Body of pancreas (tissue), 4 donors: ENCODE results near the gene HSF2. TPM values are rescaled to one million over a fixed set of nuclear protein-coding genes. Genes with fewer than 3 reads are reported as not detected.

ENCODE experiments used
- ATAC-seq: fragments of 150-250 bp; one replicate; pipeline ENCODE4 v1.9.1; 2016
- DNase-seq, 4 donors: peaks; one replicate each; pipeline ENCODE4 v3.0.0-alpha.2; 2019
- H3K27ac ChIP-seq, 4 donors: fragments of 200-600 bp; sonication (generic); 1 replicate in 3 of 4; 2 replicates in 1 of 4; pipeline versions ENCODE4 v1.5.1 to v1.6.1; 2016 to 2019; ENCODE audit warnings: mild to moderate bottlenecking in 1 of 4, mixed read lengths in 1 of 4, moderate library complexity in 1 of 4
- H3K27me3 ChIP-seq, 2 donors: fragments of 200-600 bp; sonication (generic); one replicate each; pipeline ENCODE4 v1.6.0; 2016; ENCODE audit warnings: mild to moderate bottlenecking in 1 of 2
- H3K36me3 ChIP-seq, 2 donors: fragments of 200-600 bp; sonication (generic); replicated peaks in 1 of 2; 2 replicates each; pipeline ENCODE4 v1.5.1; 2016; ENCODE audit warnings: low read depth in 2 of 2; ENCODE audit not compliant: insufficient read depth in 1 of 2
- H3K4me1 ChIP-seq: fragments of 200-600 bp; sonication (generic); one replicate; pipeline ENCODE4 v1.6.0; 2016
- H3K4me3 ChIP-seq, 2 donors: fragments of 200-600 bp; sonication (generic); 1 replicate in 1 of 2; 2 replicates in 1 of 2; pipeline ENCODE4 v1.5.1; 2016 to 2019
- H3K9me3 ChIP-seq, 3 donors: fragments of 200-600 bp; sonication (generic); 1 replicate in 2 of 3; 2 replicates in 1 of 3; pipeline ENCODE4 v1.5.1; 2016
- CTCF ChIP-seq, 7 experiments: fragments of 450-650 bp in 4 of 7; fragments of 200-600 bp in 3 of 7; sonication (generic) in 3 of 7; IDR thresholded peaks; one replicate each; pipeline ENCODE4 v1.5.1; 2016 to 2019; ENCODE audit warnings: antibody characterized with exemption in 7 of 7
- POLR2A ChIP-seq, 3 donors: fragments of 450-650 bp; IDR thresholded peaks; one replicate each; pipeline ENCODE4 v1.6.1; 2016; ENCODE audit warnings: antibody characterized with exemption in 3 of 3, mild to moderate bottlenecking in 2 of 3
- WGBS, 2 donors: methylation state at CpG; one replicate each; pipeline ENCODE4 v1.1.5; 2017; 5-methylcytosine and 5-hydroxymethylcytosine counted together
- intact Hi-C: fragments of 100-400 bp; cut with DNase I; formaldehyde crosslinking; loops from one replicate; pipeline ENCODE4 v1.15.1; 2023
- small RNA-seq: library from RNA; depleted of rRNA; stranded (forward); fragments of <200 nt; gene quantifications from one replicate; pipeline ENCODE3, GENCODE V24; 2016
- total RNA-seq, 2 donors: library from RNA; depleted of rRNA; stranded (reverse); fragments of >200 nt; gene quantifications; one replicate each; pipeline ENCODE4 v1.1.0, GENCODE V29; 2016

Gene HSF2
- total RNA-seq, 2 donors from 2014 or later, result 3.3 to 7.8 TPM

GRCh38 chr6:122471107-122472021 lies 71.9 kb downstream of the HSF2 start, which contains the start of gene SERINC1:
TSS of gene SERINC1 (minus strand) at chr6:122471807. CDS start at chr6:122471737, 70 bp downstream.
- ATAC-seq, result peak; percentile 99
- peak; percentile 64 to 94 (median 92) for TF ChIP-seq POLR2A (IDR thresholded peaks at IDR 0.05)
- TF ChIP-seq CTCF (IDR thresholded peaks at IDR 0.05), result no peak
- DNase-seq, result peak; percentile 93 to 96 (median 94)
- no peaks in the 10 kb centered on the region for H3K27me3 ChIP-seq
- WGBS, 2 donors, result 0 to 1% methylated on average over 45 to 48 of the region's 49 CpGs
- peak within 1 kb of the TSS; percentile 78 to 94 (median 90) for H3K27ac ChIP-seq
- H3K4me3 ChIP-seq, result peak within 1 kb of the TSS; percentile 77 to 92
- intact Hi-C loops, result no loop called here
- no peaks in the 10 kb centered on the region for H3K36me3 ChIP-seq
- H3K9me3 ChIP-seq, result no peaks in the 10 kb centered on the region
- peaks cover 28% of the 10 kb centered on the region for H3K4me1 ChIP-seq

DNA sequence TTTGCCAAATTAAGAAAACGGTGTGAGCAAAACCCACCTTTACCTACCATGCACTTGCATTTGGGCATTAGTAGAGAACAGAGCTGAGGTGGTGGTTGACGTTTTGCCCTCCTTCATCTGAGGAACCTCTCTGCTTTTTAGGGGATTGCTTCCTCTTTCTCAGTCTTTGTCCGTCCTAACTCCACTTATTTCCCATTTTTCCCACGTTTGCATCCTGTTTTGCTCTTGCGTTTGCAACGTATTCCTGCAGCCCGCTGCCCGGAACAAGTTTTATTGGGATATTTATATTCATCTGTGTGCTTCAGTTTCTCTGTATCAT lies 72.5 kb downstream of the HSF2 start:
- ATAC-seq (peak; percentile 52), DNase-seq (no peak)
- Histone ChIP-seq H3K27ac (peak overlapping the region; percentile 78 to 94 (median 90)), H3K9me3 (no peaks in the 10 kb centered on the region), H3K4me3 (peak overlapping the region; percentile 77 to 92), H3K4me1 (peaks cover 25% of the 10 kb centered on the region), H3K27me3 (no peaks in the 10 kb centered on the region), H3K36me3 (no peaks in the 10 kb centered on the region)
- 1 to 3% methylated on average over 8 of the region's 8 CpGs for WGBS, 2 donors
- intact Hi-C loops, result no loop called here
- no peak for TF ChIP-seq POLR2A (IDR thresholded peaks at IDR 0.05)
- no peak for TF ChIP-seq CTCF (IDR thresholded peaks at IDR 0.05)

GRCh38 chr6:122476131-122476530 lies 76.7 kb downstream of the HSF2 start:
- Histone ChIP-seq H3K4me1 (peaks cover 9% of the 10 kb centered on the region), H3K36me3 (no peaks in the 10 kb centered on the region), H3K4me3 (no peak overlapping the region), H3K9me3 (no peaks in the 10 kb centered on the region), H3K27ac (no peak overlapping the region), H3K27me3 (no peaks in the 10 kb centered on the region)
- DNase-seq, result no peak
- ATAC-seq, result no peak
- TF ChIP-seq POLR2A (IDR thresholded peaks at IDR 0.05), result no peak
- TF ChIP-seq CTCF (IDR thresholded peaks at IDR 0.05), result peak in 5 of 7 experiments; percentile 12 to 38 (median 17)
- intact Hi-C loops, result no loop called here

DNA sequence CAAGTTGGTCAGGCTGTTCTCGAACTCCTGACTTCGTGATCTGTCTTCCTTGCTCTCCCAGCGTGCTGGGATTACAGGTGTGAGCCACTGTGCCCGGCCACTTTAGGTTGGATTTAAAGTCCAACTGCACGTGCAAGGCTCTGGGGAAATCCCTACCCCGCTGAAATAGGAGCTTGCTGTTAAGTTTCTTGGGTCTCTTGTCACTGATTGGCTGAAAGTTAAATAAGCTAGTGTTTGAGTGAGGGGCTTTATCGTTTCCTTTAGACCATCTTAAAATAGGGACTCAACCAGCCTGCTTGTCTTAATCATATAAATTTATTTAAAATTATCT lies 83.3 kb downstream of the HSF2 start:
- Histone ChIP-seq H3K27me3 (no peaks in the 10 kb centered on the region), H3K27ac (no peak overlapping the region), H3K4me3 (no peak overlapping the region), H3K9me3 (no peaks in the 10 kb centered on the region), H3K4me1 (no peaks in the 10 kb centered on the region), H3K36me3 (no peaks in the 10 kb centered on the region)
- intact Hi-C loops, result no loop called here
- WGBS, 2 donors, result 75 to 87% methylated on average over 7 of the region's 7 CpGs
- no peak for TF ChIP-seq CTCF (IDR thresholded peaks at IDR 0.05)
- no peak for TF ChIP-seq POLR2A (IDR thresholded peaks at IDR 0.05)
- no peak for DNase-seq
- ATAC-seq, result no peak

Small RNA genes lying within 50 kb of the gene (small RNA-seq; reads per million reads assigned to genes)
- gene Z99129.1, result not detected

Other genes with a start within 250 kb of the HSF2 start
- gene SERINC1, start 72.2 kb downstream of the HSF2 start, total RNA-seq, result 10 to 100 TPM; 31.3 to 84.3 TPM
- 10 to 100 TPM in 1 of 2 donors, not detected in 1; 13.0 TPM for gene PKIB, start 210.8 kb downstream of the HSF2 start, total RNA-seq